ENCODE results near the gene PPP1R12C.
A peak's percentile ranks its signal among the peaks of the same experiment; 100 is the strongest.
"Not testable (repeated sequence)": the region's sequence is repeated elsewhere in the genome, so short reads cannot be mapped to it uniquely, and the experiment has no call there.

The PPP1R12C gene

GRCh38 chr19:55116859-55117662, at the start of gene PPP1R12C:
PPP1R12C (minus strand) TSS chr19:55117637; CDS start chr19:55117543, 94 bp downstream.
- intact Hi-C loops (cut with DNase I), result loop anchor here (1.0 kb wide), 1 partner anchor 29 kb away; no protein-coding TSS in a partner anchor
- DNase-seq, result peak in 1 of 10 donors; percentile 86

- intact Hi-C loops (cut with DNase I), result no loop called here
- peak; percentile 84 to 98 (median 92) for DNase-seq
Observed at GRCh38 chr19:55166530-55167268, 49.3 kb upstream of the PPP1R12C start, which contains the start of gene DNAAF3. DNAAF3 (minus strand) TSS chr19:55166613; CDS start chr19:55166413, 200 bp downstream.

GRCh38 chr19:55165952-55166529, 48.6 kb upstream of the PPP1R12C start:
- DNase-seq, result peak in 8 of 10 donors; percentile 15 to 90 (median 50)
- intact Hi-C loops (cut with DNase I), result no loop called here

GRCh38 chr19:55161571-55162322, 44.3 kb upstream of the PPP1R12C start:
- DNase-seq, result no peak
- intact Hi-C loops (cut with DNase I), result no loop called here

GRCh38 chr19:55160986-55161365, 43.5 kb upstream of the PPP1R12C start:
- intact Hi-C loops (cut with DNase I), result no loop called here

GRCh38 chr19:55160128-55160985, 42.9 kb upstream of the PPP1R12C start:
- peak; percentile 33 to 93 (median 62) for DNase-seq
- intact Hi-C loops (cut with DNase I), result no loop called here

More at GRCh38 chr19:55160986-55161365, 43.5 kb upstream of the PPP1R12C start:
- DNase-seq, result no peak

GRCh38 chr19:55158848-55159749, 41.7 kb upstream of the PPP1R12C start:
- peak in 1 of 10 donors; percentile 23 for DNase-seq
- intact Hi-C loops (cut with DNase I), result no loop called here

- DNase-seq, result no peak
- intact Hi-C loops (cut with DNase I), result no loop called here
Observed at GRCh38 chr19:55158423-55158822, 41.0 kb upstream of the PPP1R12C start.

GRCh38 chr19:55157064-55157908, 39.8 kb upstream of the PPP1R12C start, which contains the start of gene TNNI3:
TNNI3 (minus strand) TSS chr19:55157732; CDS start chr19:55157589, 143 bp downstream.
- intact Hi-C loops (cut with DNase I), result no loop called here
- no peak for DNase-seq

- intact Hi-C loops (cut with DNase I), result no loop called here
- DNase-seq, result no peak
Observed at GRCh38 chr19:55156202-55157063, 39.0 kb upstream of the PPP1R12C start.

GRCh38 chr19:55155784-55156183, 38.3 kb upstream of the PPP1R12C start:
- DNase-seq; intact Hi-C loops (cut with DNase I): not testable (repeated sequence)

- no peak for DNase-seq
- intact Hi-C loops (cut with DNase I), result no loop called here
Observed at GRCh38 chr19:55153652-55154264, 36.3 kb upstream of the PPP1R12C start.

- DNase-seq, result no peak
- intact Hi-C loops (cut with DNase I), result no loop called here
Observed at GRCh38 chr19:55152017-55152416, 34.6 kb upstream of the PPP1R12C start.

GRCh38 chr19:55149078-55150003, 31.9 kb upstream of the PPP1R12C start, which contains the start of gene TNNT1:
TNNT1 (minus strand) TSS chr19:55149206; CDS start chr19:55147157, 2,049 bp downstream.
- intact Hi-C loops (cut with DNase I), result no loop called here
- no peak for DNase-seq

Data from posterior cingulate gyrus (tissue), 11 donors.